Measurements from ENCODE around the gene BBIP1. TPM values are rescaled to one million over a fixed set of nuclear protein-coding genes. Genes with fewer than 3 reads are reported as not detected.

BBIP1 gene
- total and polyA plus RNA-seq, 2 donors from 2014 or later: 34.8 to 36.1 TPM

GRCh38 chr10:110957606-110958005, 38.6 kb upstream of the BBIP1 start:
- H3K36me3 ChIP-seq (ENCODE audit: control insufficient read depth in 2 of 3, insufficient read depth in 3 of 3, low read length in 3 of 3): no peaks in the 10 kb centered on the region
- no peak overlapping the region for H3K27ac ChIP-seq (ENCODE audit: low read depth in 2 of 2, low read length in 2 of 2)
- FAIRE-seq: no peak
- H3K4me1 ChIP-seq (ENCODE audit: control insufficient read depth in 2 of 3, insufficient read depth in 2 of 3, low read depth in 1 of 3, low read length in 3 of 3): peaks cover 0 to 7% (median 2%) of the 10 kb centered on the region in 3 donors
- intact Hi-C loops (cut with DNase I): no loop called here
- DNase-seq: no peak
- no peaks in the 10 kb centered on the region for H3K27me3 ChIP-seq (ENCODE audit: control insufficient read depth, insufficient read depth, low read length)
- H3K4me3 ChIP-seq (ENCODE audit: low read length in 3 of 3): no peak overlapping the region
- H3K9me3 ChIP-seq (ENCODE audit: control insufficient read depth in 2 of 3, insufficient read depth in 1 of 3, low read length in 3 of 3): no peaks in the 10 kb centered on the region
- H3K9ac ChIP-seq (ENCODE audit: low read length in 3 of 3): no peak overlapping the region
- no peak for TF ChIP-seq CTCF (IDR thresholded peaks at IDR 0.05; ENCODE audit: borderline replicate concordance, extremely low read depth, insufficient read depth)

- Histone ChIP-seq H3K27me3 (ENCODE audit: control insufficient read depth, insufficient read depth, low read length) (no peaks in the 10 kb centered on the region), H3K9ac (ENCODE audit: low read length in 3 of 3) (no peak overlapping the region), H3K9me3 (ENCODE audit: control insufficient read depth in 2 of 3, insufficient read depth in 1 of 3, low read length in 3 of 3) (no peaks in the 10 kb centered on the region), H3K36me3 (ENCODE audit: control insufficient read depth in 2 of 3, insufficient read depth in 3 of 3, low read length in 3 of 3) (no peaks in the 10 kb centered on the region), H3K27ac (ENCODE audit: low read depth in 2 of 2, low read length in 2 of 2) (no peak overlapping the region), H3K4me3 (ENCODE audit: low read length in 3 of 3) (no peak overlapping the region), H3K4me1 (ENCODE audit: control insufficient read depth in 2 of 3, insufficient read depth in 2 of 3, low read depth in 1 of 3, low read length in 3 of 3) (no peaks in the 10 kb centered on the region)
- TF ChIP-seq CTCF (IDR thresholded peaks at IDR 0.05; ENCODE audit: borderline replicate concordance, extremely low read depth, insufficient read depth): no peak
- intact Hi-C loops (cut with DNase I): no loop called here
- DNase-seq (no peak), FAIRE-seq (no peak)
Measured at GRCh38 chr10:110951381-110951780, 32.4 kb upstream of the BBIP1 start.

- FAIRE-seq: no peak
Measured at GRCh38 chr10:110947061-110947595, 28.1 kb upstream of the BBIP1 start.

More at GRCh38 chr10:110947061-110947595, 28.1 kb upstream of the BBIP1 start:
- H3K4me1 ChIP-seq (ENCODE audit: control insufficient read depth in 2 of 3, insufficient read depth in 2 of 3, low read depth in 1 of 3, low read length in 3 of 3): peaks cover 0 to 2% (median 0%) of the 10 kb centered on the region in 3 donors
- H3K27ac ChIP-seq (ENCODE audit: low read depth in 2 of 2, low read length in 2 of 2): no peak overlapping the region
- H3K27me3 ChIP-seq (ENCODE audit: control insufficient read depth, insufficient read depth, low read length): no peaks in the 10 kb centered on the region
- H3K4me3 ChIP-seq (ENCODE audit: low read length in 3 of 3): no peak overlapping the region
- TF ChIP-seq CTCF (IDR thresholded peaks at IDR 0.05; ENCODE audit: borderline replicate concordance, extremely low read depth, insufficient read depth): no peak
- no peaks in the 10 kb centered on the region for H3K36me3 ChIP-seq (ENCODE audit: control insufficient read depth in 2 of 3, insufficient read depth in 3 of 3, low read length in 3 of 3)
- DNase-seq: peak in 1 of 5 donors; percentile 54
- intact Hi-C loops (cut with DNase I): no loop called here
- no peaks in the 10 kb centered on the region for H3K9me3 ChIP-seq (ENCODE audit: control insufficient read depth in 2 of 3, insufficient read depth in 1 of 3, low read length in 3 of 3)
- no peak overlapping the region for H3K9ac ChIP-seq (ENCODE audit: low read length in 3 of 3)

Measured in kidney (tissue), 14 donors.